ENCODE results near the gene MBD3.

The MBD3 gene

GRCh38 chr19:1608359-1609102 is 15.9 kb upstream of the MBD3 start (continued):
- no peak for TF ChIP-seq CSRNP3 (CRISPR knock-in tag; IDR thresholded peaks at IDR 0.05)
- TF ChIP-seq SNAI2 (CRISPR knock-in tag; IDR thresholded peaks at IDR 0.05) = no peak

GRCh38 chr19:1606138-1606651 is 13.5 kb upstream of the MBD3 start:
- TF ChIP-seq SNAI2 (CRISPR knock-in tag; IDR thresholded peaks at IDR 0.05) (no peak), CSDC2 (CRISPR knock-in tag; IDR thresholded peaks at IDR 0.05) (0 out of 2 replicates have a peak, but pooled peaks have one; percentile 43)
- peak; percentile 3; the same call in 2 of the 3 replicates for ATAC-seq

- peak; percentile 91 for ATAC-seq
- TF ChIP-seq ARNTL (CRISPR knock-in tag; IDR thresholded peaks at IDR 0.05; ENCODE audit: borderline replicate concordance, low read depth) = no peak
- no peak for TF ChIP-seq ESRRG (CRISPR knock-in tag; IDR thresholded peaks at IDR 0.05)
- TF ChIP-seq POU6F1 (CRISPR knock-in tag; IDR thresholded peaks at IDR 0.05; ENCODE audit: borderline replicate concordance, low read depth) = no peak
- TF ChIP-seq GLIS3 (CRISPR knock-in tag; IDR thresholded peaks at IDR 0.05) = no peak
- TF ChIP-seq TSHZ2 (CRISPR knock-in tag; IDR thresholded peaks at IDR 0.05) = no peak
- TF ChIP-seq TOX (CRISPR knock-in tag; IDR thresholded peaks at IDR 0.05; ENCODE audit: borderline replicate concordance) = no peak
- TF ChIP-seq ZNF70 (CRISPR knock-in tag; IDR thresholded peaks at IDR 0.05) = no peak
- TF ChIP-seq PATZ1 (CRISPR knock-in tag; IDR thresholded peaks at IDR 0.05; ENCODE audit: borderline replicate concordance) = no peak
- TF ChIP-seq OSR1 (CRISPR knock-in tag; IDR thresholded peaks at IDR 0.05) = no peak
- TF ChIP-seq CREB5 (CRISPR knock-in tag; IDR thresholded peaks at IDR 0.05; ENCODE audit: low read depth) = no peak
- no peak for TF ChIP-seq TCF4 (CRISPR knock-in tag; IDR thresholded peaks at IDR 0.05; ENCODE audit: borderline replicate concordance)
- TF ChIP-seq RARB (CRISPR knock-in tag; IDR thresholded peaks at IDR 0.05) = no peak
- TF ChIP-seq SNAI2 (CRISPR knock-in tag; IDR thresholded peaks at IDR 0.05) = no peak
- no peak for TF ChIP-seq ISL1 (CRISPR knock-in tag; IDR thresholded peaks at IDR 0.05)
These were observed 12.8 kb upstream of the MBD3 start, which contains the start of gene UQCR11 for GRCh38 chr19:1605236-1606137. Gene UQCR11, minus strand, starts transcription at chr19:1605462. Its CDS starts 53 bp downstream, at chr19:1605409.
